ENCODE data around the gene TTC19.

GRCh38 chr17:15966183-15966878 lies 33.3 kb upstream of the TTC19 start:
- TF ChIP-seq, protein P1, sequence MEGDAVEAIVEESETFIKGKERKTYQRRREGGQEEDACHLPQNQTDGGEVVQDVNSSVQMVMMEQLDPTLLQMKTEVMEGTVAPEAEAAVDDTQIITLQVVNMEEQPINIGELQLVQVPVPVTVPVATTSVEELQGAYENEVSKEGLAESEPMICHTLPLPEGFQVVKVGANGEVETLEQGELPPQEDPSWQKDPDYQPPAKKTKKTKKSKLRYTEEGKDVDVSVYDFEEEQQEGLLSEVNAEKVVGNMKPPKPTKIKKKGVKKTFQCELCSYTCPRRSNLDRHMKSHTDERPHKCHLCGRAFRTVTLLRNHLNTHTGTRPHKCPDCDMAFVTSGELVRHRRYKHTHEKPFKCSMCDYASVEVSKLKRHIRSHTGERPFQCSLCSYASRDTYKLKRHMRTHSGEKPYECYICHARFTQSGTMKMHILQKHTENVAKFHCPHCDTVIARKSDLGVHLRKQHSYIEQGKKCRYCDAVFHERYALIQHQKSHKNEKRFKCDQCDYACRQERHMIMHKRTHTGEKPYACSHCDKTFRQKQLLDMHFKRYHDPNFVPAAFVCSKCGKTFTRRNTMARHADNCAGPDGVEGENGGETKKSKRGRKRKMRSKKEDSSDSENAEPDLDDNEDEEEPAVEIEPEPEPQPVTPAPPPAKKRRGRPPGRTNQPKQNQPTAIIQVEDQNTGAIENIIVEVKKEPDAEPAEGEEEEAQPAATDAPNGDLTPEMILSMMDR (IDR thresholded peaks at IDR 0.05): no peak
- no peak for TF ChIP-seq POLR2A (IDR thresholded peaks at IDR 0.05)

Measured in Peyer's patch (tissue), 4 donors.